Measurements from ENCODE around the gene MYL9. TPM values are rescaled to one million over a fixed set of nuclear protein-coding genes. Genes with fewer than 3 reads are reported as not detected.

The MYL9 gene
- total and polyA plus RNA-seq, 2 of the 4 experiments (the other 2 are of a cell fraction): 97.5 to 425 TPM

GRCh38 chr20:36532822-36533221 is 8.5 kb upstream of the MYL9 start:
- H3K18ac ChIP-seq (ENCODE audit: low read depth, low read length): no peak overlapping the region
- ATAC-seq (ENCODE audit: low read depth) (no peak), DNase-seq (no peak)
- no peak overlapping the region for H3K4me3 ChIP-seq (ENCODE audit: insufficient read depth, low read depth, low read length)
- in situ Hi-C loops (cut with MboI; ENCODE audit: low sequenced_read_pairs): no loop called here
- no peak overlapping the region for H4K91ac ChIP-seq (ENCODE audit: insufficient read depth, low read depth, low read length)
- no peak overlapping the region for H4K8ac ChIP-seq (ENCODE audit: low read depth in 2 of 2, low read length in 2 of 2)
- no peak overlapping the region for H2BK15ac ChIP-seq (ENCODE audit: low read depth, low read length)
- no peak overlapping the region for H3K27ac ChIP-seq (ENCODE audit: insufficient read depth, low read length)
- POLR2A ChIA-PET (ENCODE audit: unreplicated experiment): no interaction called here
- TF ChIP-seq POLR2A (IDR thresholded peaks at IDR 0.05; ENCODE audit: low read depth, low read length) (no peak), FOS (IDR thresholded peaks at IDR 0.05; ENCODE audit: low read depth, low read length) (no peak), CHD1 (IDR thresholded peaks at IDR 0.05; ENCODE audit: low read depth, low read length) (no peak), CTCF (conservative IDR thresholded peaks at IDR 0.05; ENCODE audit: low read depth, low read length) (no peak), BHLHE40 (IDR thresholded peaks at IDR 0.05; ENCODE audit: low read depth, low read length) (no peak), RCOR1 (IDR thresholded peaks at IDR 0.05; ENCODE audit: insufficient replicate concordance, low read length) (no peak), SMC3 (IDR thresholded peaks at IDR 0.05; ENCODE audit: low read depth, low read length) (no peak), ELK1 (IDR thresholded peaks at IDR 0.05; ENCODE audit: borderline replicate concordance, low read depth, low read length) (no peak), USF2 (IDR thresholded peaks at IDR 0.05; ENCODE audit: low read depth, low read length) (no peak), MAFK (IDR thresholded peaks at IDR 0.05; ENCODE audit: low read depth, low read length) (no peak), RFX5 (IDR thresholded peaks at IDR 0.05; ENCODE audit: low read depth, low read length) (no peak), MXI1 (IDR thresholded peaks at IDR 0.05; ENCODE audit: borderline replicate concordance, low read depth, low read length) (no peak)
- no peak overlapping the region for H3K56ac ChIP-seq (ENCODE audit: extremely low read depth, insufficient read depth, low read length)
- WGBS, 2 experiments (ENCODE audit: extremely low coverage in 2 of 2, insufficient read length in 1 of 2): 100% methylated on average over 1 of the region's 3 CpGs; no CpG with 5 or more reads in 1 of the 2 experiments
- H4K20me1 ChIP-seq (ENCODE audit: insufficient read depth, low read length): no peaks in the 10 kb centered on the region
- H3K23ac ChIP-seq (ENCODE audit: low read depth, low read length): no peak overlapping the region
- intact Hi-C loops (cut with micrococcal nuclease): no loop called here
- no peak overlapping the region for H2AK5ac ChIP-seq (ENCODE audit: low read depth, low read length)
- no peak overlapping the region for H2AK9ac ChIP-seq (replicated peaks; ENCODE audit: low read depth, low read length, poor library complexity)
- H2BK120ac ChIP-seq (ENCODE audit: low read depth, low read length): no peak overlapping the region
- dilution Hi-C loops (cut with HindIII; ENCODE audit: low sequenced_read_pairs, unreplicated experiment): no loop called here
- peaks cover 15% of the 10 kb centered on the region for H3K36me3 ChIP-seq (ENCODE audit: control insufficient read depth, insufficient read depth, low read length)
- no peak overlapping the region for H2BK20ac ChIP-seq (ENCODE audit: low read depth, low read length)
- peaks cover 10% of the 10 kb centered on the region for H3K9me1 ChIP-seq (ENCODE audit: insufficient read depth, low read length)
- BruUV-seq (replicated peaks): no TSS peak
- no peak overlapping the region for H4K5ac ChIP-seq (ENCODE audit: low read depth, low read length)
- H3K9me3 ChIP-seq (ENCODE audit: control insufficient read depth, insufficient read depth, low read length): no peaks in the 10 kb centered on the region
- H3K9ac ChIP-seq (ENCODE audit: low read depth, low read length): no peak overlapping the region
- no peak overlapping the region for H2AFZ ChIP-seq (replicated peaks; ENCODE audit: low read length, poor library complexity)
- no peak overlapping the region for H3K4me2 ChIP-seq (ENCODE audit: low read depth, low read length)
- H3K4ac ChIP-seq (ENCODE audit: low read depth, low read length): no peak overlapping the region
- no peaks in the 10 kb centered on the region for H3K79me1 ChIP-seq (ENCODE audit: low read depth in 1 of 2, low read length in 2 of 2)
- no peaks in the 10 kb centered on the region for H3K4me1 ChIP-seq (ENCODE audit: control insufficient read depth, insufficient read depth, low read length)
- CTCF ChIA-PET: no interaction called here
- H2BK5ac ChIP-seq (ENCODE audit: low read depth, low read length, poor library complexity, severe bottlenecking): no peak overlapping the region
- H3K27me3 ChIP-seq (ENCODE audit: control insufficient read depth, insufficient read depth, low read length): no peaks in the 10 kb centered on the region
- H3K14ac ChIP-seq (replicated peaks; ENCODE audit: low read depth, low read length): no peak overlapping the region
